ENCODE measurements around the gene EME1. TPM values are rescaled to one million over a fixed set of nuclear protein-coding genes. Genes with fewer than 3 reads are reported as not detected.

EME1 gene
- total RNA-seq, 1 donor from 2014 or later = 2.8 TPM

DNA sequence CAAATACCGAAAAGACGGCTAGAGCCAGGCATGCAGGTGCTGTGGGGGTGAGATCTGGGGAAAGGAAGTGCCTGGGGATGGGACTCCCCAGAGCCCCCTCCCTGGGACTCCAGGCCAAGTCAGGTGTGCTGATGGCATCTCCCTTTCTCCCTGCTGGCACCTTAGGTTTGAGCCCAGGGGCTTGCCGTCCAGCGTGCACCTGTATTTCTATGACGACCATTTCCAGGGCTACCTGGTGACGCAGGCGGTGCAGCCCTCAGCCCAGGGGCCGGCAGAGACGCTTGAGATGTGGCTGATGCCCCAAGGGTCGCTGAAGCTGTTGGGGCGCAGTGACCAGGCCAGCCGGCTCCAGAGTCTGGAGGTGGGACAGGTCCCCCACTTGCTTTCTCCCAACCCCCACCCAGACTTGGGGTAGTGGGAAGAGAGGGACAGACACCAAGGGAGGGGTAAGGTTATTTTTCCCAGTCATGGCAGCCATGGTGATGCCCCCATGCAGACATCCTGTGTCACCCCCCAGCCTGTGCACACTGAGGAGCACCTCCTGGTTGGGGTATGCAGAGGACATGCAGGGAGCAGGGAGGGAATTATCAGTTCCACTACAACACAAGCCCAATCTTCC is 16.0 kb upstream of the EME1 start:
- H3K4me1 Mint-ChIP-seq (ENCODE audit: unreplicated experiment) = peaks cover 2% of the 10 kb centered on the region
- no peak for DNase-seq (ENCODE audit: extremely low spot score, unreplicated experiment)
- no peaks in the 10 kb centered on the region for H3K9me3 Mint-ChIP-seq (ENCODE audit: unreplicated experiment)
- H3K27me3 Mint-ChIP-seq (ENCODE audit: unreplicated experiment) = no peaks in the 10 kb centered on the region
- TF ChIP-seq, protein P1, sequence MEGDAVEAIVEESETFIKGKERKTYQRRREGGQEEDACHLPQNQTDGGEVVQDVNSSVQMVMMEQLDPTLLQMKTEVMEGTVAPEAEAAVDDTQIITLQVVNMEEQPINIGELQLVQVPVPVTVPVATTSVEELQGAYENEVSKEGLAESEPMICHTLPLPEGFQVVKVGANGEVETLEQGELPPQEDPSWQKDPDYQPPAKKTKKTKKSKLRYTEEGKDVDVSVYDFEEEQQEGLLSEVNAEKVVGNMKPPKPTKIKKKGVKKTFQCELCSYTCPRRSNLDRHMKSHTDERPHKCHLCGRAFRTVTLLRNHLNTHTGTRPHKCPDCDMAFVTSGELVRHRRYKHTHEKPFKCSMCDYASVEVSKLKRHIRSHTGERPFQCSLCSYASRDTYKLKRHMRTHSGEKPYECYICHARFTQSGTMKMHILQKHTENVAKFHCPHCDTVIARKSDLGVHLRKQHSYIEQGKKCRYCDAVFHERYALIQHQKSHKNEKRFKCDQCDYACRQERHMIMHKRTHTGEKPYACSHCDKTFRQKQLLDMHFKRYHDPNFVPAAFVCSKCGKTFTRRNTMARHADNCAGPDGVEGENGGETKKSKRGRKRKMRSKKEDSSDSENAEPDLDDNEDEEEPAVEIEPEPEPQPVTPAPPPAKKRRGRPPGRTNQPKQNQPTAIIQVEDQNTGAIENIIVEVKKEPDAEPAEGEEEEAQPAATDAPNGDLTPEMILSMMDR (IDR thresholded peaks at IDR 0.05) = no peak
- H3K4me3 Mint-ChIP-seq (ENCODE audit: unreplicated experiment) = no peak overlapping the region
- H3K36me3 Mint-ChIP-seq (ENCODE audit: unreplicated experiment) = peaks cover 9% of the 10 kb centered on the region
- H3K27ac Mint-ChIP-seq (ENCODE audit: unreplicated experiment) = no peak overlapping the region

DNA sequence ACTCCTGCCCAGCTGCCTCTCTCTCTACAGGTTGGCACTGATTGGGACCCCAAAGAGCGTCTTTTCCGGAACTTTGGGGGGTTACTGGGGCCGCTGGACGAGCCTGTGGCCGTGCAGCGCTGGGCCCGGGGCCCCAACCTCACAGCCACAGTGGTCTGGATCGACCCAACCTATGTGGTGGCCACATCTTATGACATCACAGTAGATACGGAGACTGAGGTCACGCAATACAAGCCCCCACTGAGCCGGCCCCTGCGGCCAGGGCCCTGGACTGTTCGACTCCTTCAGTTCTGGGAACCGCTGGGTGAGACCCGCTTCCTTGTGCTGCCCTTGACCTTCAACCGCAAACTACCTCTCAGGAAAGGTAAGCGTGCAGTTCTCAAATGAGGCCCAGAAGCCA is 14.9 kb upstream of the EME1 start:
- Mint-ChIP-seq H3K9me3 (ENCODE audit: unreplicated experiment) (no peaks in the 10 kb centered on the region), H3K36me3 (ENCODE audit: unreplicated experiment) (peaks cover 7% of the 10 kb centered on the region), H3K27me3 (ENCODE audit: unreplicated experiment) (no peaks in the 10 kb centered on the region), H3K27ac (ENCODE audit: unreplicated experiment) (no peak overlapping the region), H3K4me3 (ENCODE audit: unreplicated experiment) (no peak overlapping the region), H3K4me1 (ENCODE audit: unreplicated experiment) (peaks cover 7% of the 10 kb centered on the region)
- DNase-seq (ENCODE audit: extremely low spot score, unreplicated experiment) = no peak
- TF ChIP-seq, protein P1 (IDR thresholded peaks at IDR 0.05) = no peak

DNA sequence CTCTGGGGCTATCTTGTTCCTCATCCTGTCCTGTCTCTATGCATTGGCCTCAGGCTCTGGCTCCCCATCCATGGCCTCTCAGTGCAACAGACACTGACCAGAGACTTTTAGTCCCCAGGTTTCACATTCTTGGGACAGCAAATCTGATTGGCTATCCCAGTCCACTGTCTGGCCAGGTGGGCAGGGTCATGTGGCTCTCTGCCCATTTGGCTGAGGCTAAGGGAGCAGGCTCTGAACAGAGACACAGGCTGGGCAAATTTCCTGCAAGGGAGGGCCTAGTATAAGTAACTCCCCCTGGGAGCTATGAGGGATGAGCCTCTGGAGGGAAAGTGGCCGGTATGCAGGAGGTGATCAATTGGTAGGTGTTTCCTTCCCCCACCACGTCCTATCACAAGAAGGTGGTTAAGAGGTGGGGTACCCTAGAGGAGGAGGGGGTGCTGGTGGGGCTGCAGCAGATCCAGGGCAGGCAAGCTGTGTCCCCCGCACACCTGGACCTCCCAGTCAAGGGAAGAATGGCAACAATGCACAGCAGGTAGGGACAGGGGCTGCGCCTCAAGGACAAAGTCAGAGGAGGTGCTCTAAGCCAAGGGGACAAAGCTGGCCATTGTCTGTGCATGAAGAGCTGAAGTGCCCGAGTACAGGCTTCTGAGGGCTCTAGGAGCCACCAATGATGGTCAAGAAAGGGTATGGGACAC is 13.9 kb upstream of the EME1 start:
- no peak overlapping the region for H3K27ac Mint-ChIP-seq (ENCODE audit: unreplicated experiment)
- H3K4me1 Mint-ChIP-seq (ENCODE audit: unreplicated experiment) = peaks cover 7% of the 10 kb centered on the region
- H3K36me3 Mint-ChIP-seq (ENCODE audit: unreplicated experiment) = peaks cover 5% of the 10 kb centered on the region
- H3K9me3 Mint-ChIP-seq (ENCODE audit: unreplicated experiment) = no peaks in the 10 kb centered on the region
- no peak for DNase-seq (ENCODE audit: extremely low spot score, unreplicated experiment)
- TF ChIP-seq, protein P1 (IDR thresholded peaks at IDR 0.05) = no peak
- no peak overlapping the region for H3K4me3 Mint-ChIP-seq (ENCODE audit: unreplicated experiment)
- H3K27me3 Mint-ChIP-seq (ENCODE audit: unreplicated experiment) = no peaks in the 10 kb centered on the region

DNA sequence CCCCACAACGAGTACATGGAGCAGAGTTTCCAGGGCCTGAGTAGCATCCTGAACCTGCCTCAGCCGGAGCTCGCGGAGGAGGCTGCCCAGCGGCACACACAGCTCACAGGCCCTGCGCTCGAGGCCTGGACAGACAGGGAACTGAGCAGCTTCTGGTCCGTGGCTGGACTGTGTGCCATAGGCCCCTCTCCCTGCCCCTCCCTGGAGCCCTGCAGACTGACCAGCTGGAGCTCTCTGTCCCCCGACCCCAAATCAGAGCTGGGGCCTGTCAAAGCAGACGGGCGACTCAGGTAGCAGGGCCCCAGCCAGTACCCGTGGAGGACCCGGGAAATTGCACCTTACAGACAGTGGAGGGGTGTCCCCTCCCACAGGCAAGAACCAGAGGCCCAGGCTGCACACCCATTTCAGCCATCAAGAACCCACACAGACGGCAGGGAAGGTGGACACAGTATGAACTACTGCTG is 13.0 kb upstream of the EME1 start:
- H3K9me3 Mint-ChIP-seq (ENCODE audit: unreplicated experiment) = no peaks in the 10 kb centered on the region
- H3K27me3 Mint-ChIP-seq (ENCODE audit: unreplicated experiment) = no peaks in the 10 kb centered on the region
- TF ChIP-seq, protein P1 (IDR thresholded peaks at IDR 0.05) = no peak
- peaks cover 3% of the 10 kb centered on the region for H3K36me3 Mint-ChIP-seq (ENCODE audit: unreplicated experiment)
- H3K4me1 Mint-ChIP-seq (ENCODE audit: unreplicated experiment) = peaks cover 13% of the 10 kb centered on the region
- no peak for DNase-seq (ENCODE audit: extremely low spot score, unreplicated experiment)
- H3K4me3 Mint-ChIP-seq (ENCODE audit: unreplicated experiment) = no peak overlapping the region
- no peak overlapping the region for H3K27ac Mint-ChIP-seq (ENCODE audit: unreplicated experiment)

DNA sequence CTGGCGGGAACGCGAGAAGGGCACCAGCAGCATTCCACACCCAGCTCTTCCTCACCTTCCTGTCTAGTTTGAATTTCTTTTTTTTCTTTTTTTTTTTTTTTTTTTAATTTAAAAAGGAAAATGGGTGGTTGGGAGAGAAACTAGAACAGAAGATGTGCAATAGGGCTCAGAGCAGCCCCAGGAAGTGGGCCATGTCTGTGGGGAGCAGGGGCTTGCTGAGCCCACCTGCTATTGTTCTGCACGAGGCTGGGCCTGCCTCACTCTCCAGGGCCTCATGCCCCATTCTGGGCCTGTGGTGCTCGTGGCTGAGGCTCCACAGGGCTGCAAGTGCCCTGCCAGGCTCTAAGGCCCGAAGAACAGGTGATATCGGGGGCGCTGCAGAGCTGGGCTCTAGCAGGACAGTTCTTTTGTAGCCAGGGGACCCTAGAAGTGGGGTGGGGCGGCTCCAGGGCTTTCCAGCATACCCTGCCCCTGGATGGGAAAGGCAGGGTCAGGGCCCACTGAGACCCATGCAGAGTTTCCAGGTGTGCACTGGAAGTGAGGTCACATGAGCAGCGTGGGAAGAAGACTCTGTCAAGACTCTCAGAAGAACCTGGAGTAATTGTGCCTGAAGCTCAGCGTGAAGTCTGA is 12.4 kb upstream of the EME1 start:
- no peak overlapping the region for H3K4me3 Mint-ChIP-seq (ENCODE audit: unreplicated experiment)
- peaks cover 3% of the 10 kb centered on the region for H3K36me3 Mint-ChIP-seq (ENCODE audit: unreplicated experiment)
- DNase-seq (ENCODE audit: extremely low spot score, unreplicated experiment) = no peak
- TF ChIP-seq, protein P1 (IDR thresholded peaks at IDR 0.05) = no peak
- no peak overlapping the region for H3K27ac Mint-ChIP-seq (ENCODE audit: unreplicated experiment)
- peaks cover 13% of the 10 kb centered on the region for H3K4me1 Mint-ChIP-seq (ENCODE audit: unreplicated experiment)
- no peaks in the 10 kb centered on the region for H3K9me3 Mint-ChIP-seq (ENCODE audit: unreplicated experiment)
- H3K27me3 Mint-ChIP-seq (ENCODE audit: unreplicated experiment) = no peaks in the 10 kb centered on the region
